CD14-positive monocyte (primary cell): Measurements from ENCODE around the gene IL26. TPM values are rescaled to one million over a fixed set of nuclear protein-coding genes. Genes with fewer than 3 reads are reported as not detected.

ENCODE experiments used
- DNase-seq, 3 donors: peaks; one replicate each; pipeline ENCODE4 v3.0.0-alpha.2; 2011 to 2022
- H2AFZ ChIP-seq: 2 replicates; pipeline ENCODE4 v1.6.0; 2012; ENCODE audit warnings: mild to moderate bottlenecking, low read depth, low read length, inconsistent platforms; ENCODE audit not compliant: insufficient read depth, poor library complexity, severe bottlenecking
- H3K27ac ChIP-seq, 2 donors: 1 replicate in 1 of 2; 2 replicates in 1 of 2; pipeline ENCODE4 v1.5.1; 2012 to 2013; ENCODE audit warnings: low read length in 2 of 2, control low read depth in 1 of 2, inconsistent platforms in 1 of 2, low read depth in 1 of 2, mild to moderate bottlenecking in 1 of 2
- H3K27me3 ChIP-seq, 2 donors: one replicate each; pipeline versions ENCODE4 v1.6.0 to v1.6.1; 2011 to 2013; ENCODE audit warnings: low read length in 2 of 2; ENCODE audit not compliant: control insufficient read depth in 2 of 2, insufficient read depth in 2 of 2
- H3K36me3 ChIP-seq, 2 donors: replicated peaks in 1 of 2; 1 replicate in 1 of 2; 2 replicates in 1 of 2; pipeline versions ENCODE4 v1.5.1 to v1.6.1; 2012 to 2013; ENCODE audit warnings: low read length in 2 of 2, control low read depth in 1 of 2, inconsistent platforms in 1 of 2, mild to moderate bottlenecking in 1 of 2; ENCODE audit not compliant: insufficient read depth in 2 of 2, control insufficient read depth in 1 of 2
- H3K4me1 ChIP-seq, 2 donors: 1 replicate in 1 of 2; 2 replicates in 1 of 2; pipeline versions ENCODE4 v1.5.1 to v1.6.1; 2012 to 2013; ENCODE audit warnings: low read length in 2 of 2, control low read depth in 1 of 2, inconsistent platforms in 1 of 2, mild to moderate bottlenecking in 1 of 2, moderate library complexity in 1 of 2; ENCODE audit not compliant: insufficient read depth in 2 of 2, control insufficient read depth in 1 of 2
- H3K4me2 ChIP-seq: replicated peaks from 2 replicates; pipeline ENCODE3; 2012; ENCODE audit warnings: low read length, moderate library complexity, mild to moderate bottlenecking; ENCODE audit not compliant: poor library complexity, severe bottlenecking; ENCODE audit errors: extremely low read depth
- H3K4me3 ChIP-seq, 3 experiments: fragments of 200-600 bp in 1 of 3; sonication (generic) in 1 of 3; replicated peaks in 1 of 3; 1 replicate in 2 of 3; 2 replicates in 1 of 3; pipeline ENCODE4 v1.5.1; 2011 to 2013; ENCODE audit warnings: low read length in 3 of 3, mild to moderate bottlenecking in 3 of 3, control low read depth in 2 of 3, low read depth in 2 of 3, inconsistent platforms in 1 of 3, moderate library complexity in 1 of 3
- H3K79me2 ChIP-seq: 2 replicates; pipeline ENCODE4 v1.6.0; 2012; ENCODE audit warnings: mild to moderate bottlenecking, control low read depth, inconsistent platforms, low read length, moderate library complexity; ENCODE audit not compliant: insufficient read depth
- H3K9ac ChIP-seq: 2 replicates; pipeline ENCODE4 v1.6.0; 2017; ENCODE audit warnings: low read length, mild to moderate bottlenecking; ENCODE audit not compliant: insufficient read depth, poor library complexity, severe bottlenecking
- H3K9me3 ChIP-seq, 2 donors: replicated peaks in 1 of 2; 1 replicate in 1 of 2; 2 replicates in 1 of 2; pipeline versions ENCODE4 v1.5.1 to v1.6.1; 2012 to 2013; ENCODE audit warnings: low read length in 2 of 2, control low read depth in 1 of 2; ENCODE audit not compliant: control insufficient read depth in 1 of 2, insufficient read depth in 1 of 2
- H4K20me1 ChIP-seq: 2 replicates; pipeline ENCODE4 v1.6.0; 2012; ENCODE audit warnings: mild to moderate bottlenecking, low read length, control low read depth, moderate library complexity; ENCODE audit not compliant: insufficient read depth
- H3K27ac Mint-ChIP-seq, 7 donors: one replicate each; pipeline ENCODE4 v1.8.0; 2020; ENCODE audit warnings: mild to moderate bottlenecking in 7 of 7, mixed read lengths in 7 of 7, moderate library complexity in 6 of 7, inconsistent platforms in 2 of 7
- H3K27me3 Mint-ChIP-seq, 3 donors: one replicate each; pipeline ENCODE4 v1.8.0; 2021 to 2022; ENCODE audit warnings: low read depth in 3 of 3, mild to moderate bottlenecking in 3 of 3, mixed read lengths in 3 of 3, moderate library complexity in 3 of 3, inconsistent platforms in 1 of 3
- H3K36me3 Mint-ChIP-seq, 2 donors: one replicate each; pipeline ENCODE4 v1.8.0; 2020; ENCODE audit warnings: mixed read lengths in 2 of 2, inconsistent platforms in 1 of 2, mild to moderate bottlenecking in 1 of 2
- H3K4me1 Mint-ChIP-seq: one replicate; pipeline ENCODE4 v1.8.0; 2020; ENCODE audit warnings: mild to moderate bottlenecking, mixed read lengths
- H3K4me3 Mint-ChIP-seq, 2 donors: one replicate each; pipeline ENCODE4 v1.8.0; 2020; ENCODE audit warnings: mild to moderate bottlenecking in 2 of 2, mixed read lengths in 2 of 2, moderate library complexity in 1 of 2
- H3K9me3 Mint-ChIP-seq, 7 donors: one replicate each; pipeline ENCODE4 v1.8.0; 2020 to 2022; ENCODE audit warnings: mixed read lengths in 7 of 7, mild to moderate bottlenecking in 6 of 7, moderate library complexity in 6 of 7, inconsistent platforms in 2 of 7
- CTCF ChIP-seq: fragments of 200-600 bp; IDR thresholded peaks from one replicate; pipeline ENCODE4 v1.8.0; 2022; ENCODE audit warnings: antibody characterized with exemption, mild to moderate bottlenecking
- WGBS: methylation state at CpG from one replicate; pipeline ENCODE4 v1.1.5; 2013; ENCODE audit warnings: missing lambda C conversion rate; ENCODE audit not compliant: insufficient coverage; 5-methylcytosine and 5-hydroxymethylcytosine counted together
- intact Hi-C, 2 donors: fragments of 100-400 bp; cut with micrococcal nuclease; formaldehyde crosslinking; loops; one replicate each; pipeline versions ENCODE4 v1.15.0 to v1.15.1; 2023
- polyA plus RNA-seq, 3 donors: library from polyadenylated mRNA; depleted of rRNA in 1 of 3; unstranded in 2 of 3; stranded (reverse) in 1 of 3; fragments of 300-500 nt in 2 of 3; fragments of >200 nt in 1 of 3; fragmentation: Illumina TruSeq in 2 of 3; gene quantifications; 1 replicate in 2 of 3; 2 replicates in 1 of 3; pipeline ENCODE4 v1.2.3, GENCODE V29; 2012 to 2021

The IL26 gene
- polyA plus RNA-seq, 3 donors, result not detected

DNA sequence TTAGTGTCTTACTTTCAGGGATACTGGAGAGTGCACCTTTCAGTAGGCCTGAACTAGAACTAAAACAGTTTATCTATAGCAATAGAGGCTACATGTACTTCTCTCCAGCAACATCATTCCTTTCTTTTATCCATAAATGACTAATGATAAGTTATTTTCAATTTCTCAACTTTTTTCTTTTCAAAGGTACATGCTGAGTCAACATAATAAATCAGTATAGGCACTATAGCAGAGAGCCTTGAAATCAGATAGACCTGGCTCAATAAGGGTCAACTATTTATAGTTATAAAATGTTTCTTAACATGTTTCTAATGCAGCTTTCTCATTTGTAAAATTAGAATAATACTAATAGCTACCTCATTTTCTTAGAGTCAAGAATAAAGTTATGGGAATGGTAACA is 22.2 kb upstream of the IL26 start:
- no peak overlapping the region for H3K27ac Mint-ChIP-seq
- no peaks in the 10 kb centered on the region for H3K4me1 Mint-ChIP-seq
- Histone ChIP-seq H3K9ac (no peak overlapping the region), H2AFZ (no peak overlapping the region), H4K20me1 (no peaks in the 10 kb centered on the region), H3K4me2 (no peak overlapping the region), H3K4me1 (no peaks in the 10 kb centered on the region), H3K27ac (no peak overlapping the region), H3K79me2 (no peaks in the 10 kb centered on the region), H3K9me3 (no peaks in the 10 kb centered on the region), H3K27me3 (no peaks in the 10 kb centered on the region), H3K4me3 (no peak overlapping the region), H3K36me3 (no peaks in the 10 kb centered on the region)
- TF ChIP-seq CTCF, result no peak
- H3K9me3 Mint-ChIP-seq, result no peaks in the 10 kb centered on the region
- intact Hi-C loops, result no loop called here
- H3K27me3 Mint-ChIP-seq, result peaks cover 0 to 3% (median 2%) of the 10 kb centered on the region in 3 donors
- H3K36me3 Mint-ChIP-seq, result no peaks in the 10 kb centered on the region
- DNase-seq, result no peak
- H3K4me3 Mint-ChIP-seq, result no peak overlapping the region

GRCh38 chr12:68246350-68246749 is 20.7 kb upstream of the IL26 start:
- no peak overlapping the region for H3K4me2 ChIP-seq
- H2AFZ ChIP-seq, result no peak overlapping the region
- intact Hi-C loops, result no loop called here
- Mint-ChIP-seq H3K36me3 (no peaks in the 10 kb centered on the region), H3K27me3 (peaks cover 0 to 1% (median 0%) of the 10 kb centered on the region in 3 donors), H3K27ac (no peak overlapping the region), H3K9me3 (no peaks in the 10 kb centered on the region), H3K4me1 (peaks cover under 1% of the 10 kb centered on the region), H3K4me3 (no peak overlapping the region)
- H3K36me3 ChIP-seq, result no peaks in the 10 kb centered on the region
- DNase-seq, result no peak
- peaks cover 0 to 3% of the 10 kb centered on the region in 2 donors for H3K4me1 ChIP-seq
- no peaks in the 10 kb centered on the region for H3K27me3 ChIP-seq
- no peaks in the 10 kb centered on the region for H3K79me2 ChIP-seq
- no peaks in the 10 kb centered on the region for H3K9me3 ChIP-seq
- TF ChIP-seq CTCF, result no peak
- WGBS, result 100% methylated on average over 3 of the region's 6 CpGs
- H3K4me3 ChIP-seq, result no peak overlapping the region
- H3K9ac ChIP-seq, result no peak overlapping the region
- no peaks in the 10 kb centered on the region for H4K20me1 ChIP-seq
- no peak overlapping the region for H3K27ac ChIP-seq
